Rectal smooth muscle tissue (tissue), 1 donor: ENCODE measurements around the gene ABLIM3.
A peak's percentile ranks its signal among the peaks of the same experiment; 100 is the strongest.

Experiments
- H3K27ac ChIP-seq: one replicate; pipeline ENCODE4 v1.7.0; 2013; ENCODE audit warnings: low read depth, low read length, inconsistent platforms
- H3K27me3 ChIP-seq: one replicate; pipeline ENCODE4 v1.7.0; 2013; ENCODE audit warnings: low read length; ENCODE audit not compliant: control insufficient read depth, insufficient read depth
- H3K36me3 ChIP-seq: one replicate; pipeline ENCODE4 v1.7.0; 2013; ENCODE audit warnings: low read length; ENCODE audit not compliant: control insufficient read depth, insufficient read depth
- H3K4me1 ChIP-seq: one replicate; pipeline ENCODE4 v1.7.0; 2013; ENCODE audit warnings: low read length; ENCODE audit not compliant: control insufficient read depth, insufficient read depth
- H3K4me3 ChIP-seq: one replicate; pipeline ENCODE4 v1.7.0; 2013; ENCODE audit warnings: low read length
- H3K9ac ChIP-seq: one replicate; pipeline ENCODE4 v1.7.0; 2013; ENCODE audit warnings: low read length

The ABLIM3 gene

DNA sequence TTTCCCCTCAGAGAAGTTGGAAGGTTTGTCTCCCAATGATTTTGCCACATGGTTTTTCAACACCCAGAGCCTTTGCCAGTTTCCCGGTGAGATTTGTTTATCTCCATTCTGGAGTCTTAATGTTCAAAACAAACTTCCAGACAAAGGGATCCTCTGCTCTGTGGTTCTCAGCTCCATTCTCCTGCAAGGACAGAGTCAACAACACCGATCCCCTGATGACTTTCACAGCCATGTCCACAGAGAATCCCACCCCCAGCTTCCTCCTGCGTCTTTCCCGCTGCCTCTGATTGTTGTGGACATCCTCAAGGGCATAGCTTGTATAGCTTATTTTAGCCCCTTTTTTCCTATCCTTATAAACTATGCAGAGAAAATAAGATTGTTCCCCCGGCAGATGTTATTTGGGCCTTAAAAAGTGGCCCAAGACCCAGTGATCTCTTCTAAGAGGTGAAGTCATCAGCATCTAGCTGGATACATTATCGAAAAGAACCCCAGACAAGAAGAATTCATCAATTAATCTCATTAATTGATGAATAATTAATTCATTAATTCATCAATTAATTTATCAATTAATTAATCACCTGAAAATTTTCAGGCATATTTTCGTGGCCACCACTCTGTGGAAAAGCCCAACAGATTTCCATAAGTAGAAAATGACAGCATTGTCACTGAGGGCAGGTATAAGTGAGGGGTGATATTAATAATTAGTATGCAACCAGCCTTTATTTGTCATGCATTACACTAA, 2.9 kb upstream of the ABLIM3 start:
- no peaks in the 10 kb centered on the region for H3K27me3 ChIP-seq
- no peaks in the 10 kb centered on the region for H3K36me3 ChIP-seq
- H3K27ac ChIP-seq = no peak overlapping the region
- no peak overlapping the region for H3K4me3 ChIP-seq
- H3K4me1 ChIP-seq = peaks cover 4% of the 10 kb centered on the region
- H3K9ac ChIP-seq = no peak overlapping the region

DNA sequence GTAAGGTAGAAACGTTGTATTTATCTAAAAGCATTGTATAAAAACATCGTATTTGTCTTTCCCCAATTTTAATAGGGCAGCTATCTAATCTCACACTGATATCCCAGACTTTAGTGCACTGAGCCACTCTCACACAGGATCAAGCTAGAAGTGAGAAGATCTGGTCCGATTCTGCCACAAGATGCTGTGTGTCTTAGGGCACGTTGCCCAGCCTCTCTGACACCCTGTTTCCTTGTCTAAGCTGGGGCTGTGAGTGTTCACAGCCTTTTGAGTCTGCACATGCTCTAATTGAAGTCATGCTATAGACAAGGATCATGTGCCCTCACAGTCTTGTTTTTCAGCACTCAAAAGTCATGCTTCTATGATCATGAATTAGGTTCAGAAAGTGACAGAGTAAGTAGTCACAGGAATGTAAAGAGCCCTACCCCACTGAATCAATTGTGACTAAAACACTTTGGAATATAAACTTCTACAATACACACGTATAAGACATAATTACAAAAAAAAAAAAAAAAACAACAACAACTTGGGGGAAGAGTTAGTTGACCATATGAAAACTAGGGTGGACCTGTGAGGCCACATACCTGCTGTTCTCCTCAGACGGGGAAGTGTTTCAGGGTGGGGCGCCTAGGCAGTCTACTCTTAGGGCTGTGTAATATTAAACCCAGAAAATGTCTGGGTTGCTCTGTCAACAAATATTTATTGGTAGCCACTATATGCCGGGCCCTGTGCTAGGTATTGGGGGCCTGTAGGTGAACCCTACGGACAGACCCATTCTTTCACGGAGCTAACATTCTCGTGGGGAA, 893 bp upstream of the ABLIM3 start:
- H3K9ac ChIP-seq = no peak overlapping the region
- no peak overlapping the region for H3K27ac ChIP-seq

DNA sequence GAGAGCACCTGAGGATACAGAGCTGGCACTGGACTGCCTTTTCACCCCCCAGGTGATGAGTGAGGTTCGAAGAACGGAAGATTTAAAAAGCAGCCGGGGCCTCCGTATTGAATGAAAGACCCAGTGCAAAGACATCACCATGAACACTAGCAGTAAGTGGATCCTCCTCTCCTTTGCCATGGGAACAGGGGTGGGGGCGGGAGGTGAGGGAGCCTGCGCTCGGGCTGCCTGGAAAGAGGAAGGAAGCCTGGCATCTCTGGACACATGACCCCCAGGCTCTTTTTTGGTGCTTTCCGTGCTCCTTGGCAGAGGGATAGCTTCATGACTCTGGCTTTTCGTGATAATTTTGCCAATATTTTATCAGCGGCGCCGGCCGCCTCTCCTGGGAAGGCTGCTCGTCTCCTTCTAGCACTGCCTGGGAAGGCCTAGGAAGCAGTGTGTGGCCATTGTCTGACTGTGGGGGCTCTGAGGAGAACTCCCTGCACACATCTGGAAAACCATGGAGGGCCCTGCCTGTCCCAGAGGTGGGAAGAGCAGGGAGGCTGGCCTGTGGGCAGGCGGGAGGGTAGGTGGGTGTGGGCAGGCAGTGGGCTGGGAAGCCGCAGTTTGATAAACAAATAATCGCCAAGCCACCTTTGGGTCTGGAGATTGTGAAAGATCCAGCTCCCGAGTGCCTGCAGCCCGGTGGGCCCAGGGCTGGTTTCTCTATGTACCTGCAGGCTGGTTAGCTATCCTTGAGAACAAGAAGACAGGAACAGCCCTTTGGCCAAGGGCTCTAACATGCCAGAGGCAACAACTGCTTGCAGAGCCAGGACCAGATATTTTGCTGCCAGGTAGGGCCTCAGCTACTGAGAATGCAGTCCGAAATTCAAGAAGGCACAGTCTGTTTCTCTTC, 911 bp downstream of the ABLIM3 start:
- Histone ChIP-seq H3K36me3 (no peaks in the 10 kb centered on the region), H3K9ac (no peak overlapping the region), H3K27me3 (no peaks in the 10 kb centered on the region), H3K4me1 (peaks cover 10% of the 10 kb centered on the region), H3K27ac (no peak overlapping the region), H3K4me3 (peak overlapping the region; percentile 73)

More for the DNA sequence above, 893 bp upstream of the ABLIM3 start:
- Histone ChIP-seq H3K4me3 (no peak overlapping the region), H3K36me3 (no peaks in the 10 kb centered on the region), H3K27me3 (no peaks in the 10 kb centered on the region), H3K4me1 (peaks cover 10% of the 10 kb centered on the region)

DNA sequence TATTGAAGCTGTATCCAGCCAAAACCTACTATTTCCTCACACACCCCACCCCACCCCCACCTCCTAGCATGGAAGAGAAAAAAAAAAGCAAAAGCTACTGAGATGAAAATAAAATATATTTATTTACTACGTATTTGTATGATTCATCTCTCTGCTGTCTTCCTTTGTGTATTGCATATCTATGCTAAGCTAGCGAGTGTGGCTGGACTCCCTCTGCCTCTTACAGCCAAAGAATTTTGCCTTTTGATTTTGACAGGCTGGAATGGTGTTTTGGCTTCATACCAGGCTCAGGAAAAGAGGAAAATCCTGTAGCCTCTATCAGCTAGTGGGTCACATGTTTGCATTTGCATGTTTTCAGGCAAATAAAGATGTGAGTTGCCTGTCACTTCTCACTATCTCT, 2.2 kb downstream of the ABLIM3 start:
- Histone ChIP-seq H3K4me3 (peak overlapping the region; percentile 25), H3K4me1 (peaks cover 10% of the 10 kb centered on the region), H3K36me3 (no peaks in the 10 kb centered on the region), H3K27me3 (no peaks in the 10 kb centered on the region), H3K9ac (no peak overlapping the region), H3K27ac (no peak overlapping the region)

DNA sequence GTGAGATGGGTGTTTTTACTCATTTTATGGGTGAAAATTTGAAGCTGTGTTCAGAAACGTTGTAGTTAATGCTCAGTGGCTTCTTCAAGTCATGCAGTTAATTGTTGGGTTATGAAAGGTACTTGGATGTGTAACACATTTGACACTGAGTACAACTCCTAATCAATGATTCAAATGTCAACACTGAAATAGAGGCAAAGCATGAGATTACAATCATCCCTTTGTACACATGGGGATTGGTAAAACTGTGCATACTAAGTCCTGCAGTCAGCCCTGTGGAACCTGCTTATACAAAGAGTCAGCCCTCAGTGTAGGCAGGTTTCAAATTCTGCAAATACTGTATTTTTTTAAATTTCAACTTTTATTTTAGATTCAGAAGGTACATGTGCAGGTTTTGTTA, 3.3 kb downstream of the ABLIM3 start:
- Histone ChIP-seq H3K27me3 (no peaks in the 10 kb centered on the region), H3K36me3 (no peaks in the 10 kb centered on the region), H3K4me3 (no peak overlapping the region), H3K4me1 (peaks cover 10% of the 10 kb centered on the region), H3K9ac (no peak overlapping the region), H3K27ac (no peak overlapping the region)

DNA sequence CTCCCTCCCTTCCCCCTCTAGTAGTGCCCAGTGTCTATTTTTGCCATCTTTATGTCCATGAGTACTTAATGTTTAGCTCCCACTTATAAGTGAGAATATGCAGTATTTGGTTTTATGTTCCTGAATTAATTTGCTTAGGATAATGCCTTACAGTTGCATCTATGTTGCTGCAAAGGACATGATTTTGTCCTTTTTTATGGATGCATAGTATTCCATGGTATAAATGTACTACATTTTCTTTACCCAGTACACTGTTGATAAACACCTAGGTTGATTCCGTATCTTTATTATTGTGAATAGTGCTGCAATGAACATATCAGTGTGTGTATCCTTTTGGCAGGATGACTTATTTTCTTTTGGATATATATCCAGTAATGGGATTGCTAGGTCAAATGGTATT, 3.8 kb downstream of the ABLIM3 start:
- Histone ChIP-seq H3K27me3 (no peaks in the 10 kb centered on the region), H3K4me3 (no peak overlapping the region), H3K9ac (no peak overlapping the region), H3K27ac (no peak overlapping the region), H3K4me1 (peaks cover 10% of the 10 kb centered on the region), H3K36me3 (no peaks in the 10 kb centered on the region)

DNA sequence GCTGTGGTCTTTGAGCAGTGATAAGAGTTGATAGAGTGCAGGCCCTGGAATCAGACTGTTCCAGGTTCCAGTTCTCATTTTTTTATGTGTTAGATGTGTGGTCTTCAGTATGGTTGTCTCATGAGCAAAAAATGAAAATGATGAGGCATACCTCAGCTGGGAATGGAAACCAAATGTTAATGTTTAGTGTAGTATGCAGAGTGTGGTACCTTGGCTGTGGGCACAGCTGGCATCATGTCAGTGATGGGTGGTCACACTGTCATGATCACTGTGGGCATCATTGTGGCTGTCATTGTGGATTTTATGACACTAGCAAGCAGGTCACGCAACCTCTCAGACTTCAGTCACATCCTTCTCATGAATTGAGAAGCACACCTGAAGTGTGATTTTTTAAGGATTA, 6.4 kb downstream of the ABLIM3 start:
- no peaks in the 10 kb centered on the region for H3K27me3 ChIP-seq
- H3K4me3 ChIP-seq = no peak overlapping the region
- H3K27ac ChIP-seq = no peak overlapping the region
- H3K9ac ChIP-seq = no peak overlapping the region
- peaks cover 9% of the 10 kb centered on the region for H3K4me1 ChIP-seq
- H3K36me3 ChIP-seq = no peaks in the 10 kb centered on the region

DNA sequence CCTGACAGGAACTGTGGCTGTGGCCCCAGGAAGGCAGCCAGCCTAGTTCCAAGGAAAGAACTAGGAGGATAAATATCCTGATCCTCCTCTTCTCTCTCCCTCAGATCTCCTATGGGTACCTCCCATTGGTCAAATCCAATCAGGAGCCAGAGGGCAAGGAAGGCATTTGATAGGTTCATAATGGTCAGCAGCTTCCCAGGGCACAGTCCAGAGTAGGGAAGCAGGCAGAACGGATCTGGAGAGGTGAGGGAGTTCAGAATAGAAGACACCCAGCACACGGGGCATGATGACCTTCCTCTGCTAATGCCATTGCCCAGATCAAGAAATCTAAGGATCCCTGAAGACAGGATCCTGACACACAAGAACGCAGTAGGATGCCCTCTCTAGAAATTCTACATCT, 8.6 kb downstream of the ABLIM3 start:
- Histone ChIP-seq H3K4me1 (no peaks in the 10 kb centered on the region), H3K27ac (no peak overlapping the region), H3K4me3 (no peak overlapping the region), H3K9ac (no peak overlapping the region), H3K36me3 (no peaks in the 10 kb centered on the region), H3K27me3 (no peaks in the 10 kb centered on the region)

DNA sequence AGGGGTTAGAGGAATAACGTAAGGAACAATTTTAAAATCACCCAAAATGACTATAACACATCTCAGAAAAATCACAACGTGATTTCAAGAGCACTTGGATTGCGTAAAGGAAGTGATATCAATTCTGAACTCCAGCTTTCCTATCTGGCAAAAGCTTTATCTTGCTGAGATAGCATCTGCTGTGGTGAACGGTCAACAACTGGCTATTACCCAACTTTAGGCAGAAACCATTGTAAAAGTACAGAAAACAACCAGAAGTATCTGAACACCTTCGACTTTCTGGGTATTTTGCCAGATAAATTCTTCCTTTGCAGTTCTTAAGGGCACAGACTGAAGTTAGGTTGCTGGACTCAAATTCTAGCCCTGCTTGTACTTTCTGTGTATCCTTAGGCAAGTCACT, 9.2 kb downstream of the ABLIM3 start:
- H3K9ac ChIP-seq = no peak overlapping the region
- no peak overlapping the region for H3K4me3 ChIP-seq
- H3K36me3 ChIP-seq = no peaks in the 10 kb centered on the region
- H3K27me3 ChIP-seq = no peaks in the 10 kb centered on the region
- H3K4me1 ChIP-seq = no peaks in the 10 kb centered on the region
- H3K27ac ChIP-seq = no peak overlapping the region

DNA sequence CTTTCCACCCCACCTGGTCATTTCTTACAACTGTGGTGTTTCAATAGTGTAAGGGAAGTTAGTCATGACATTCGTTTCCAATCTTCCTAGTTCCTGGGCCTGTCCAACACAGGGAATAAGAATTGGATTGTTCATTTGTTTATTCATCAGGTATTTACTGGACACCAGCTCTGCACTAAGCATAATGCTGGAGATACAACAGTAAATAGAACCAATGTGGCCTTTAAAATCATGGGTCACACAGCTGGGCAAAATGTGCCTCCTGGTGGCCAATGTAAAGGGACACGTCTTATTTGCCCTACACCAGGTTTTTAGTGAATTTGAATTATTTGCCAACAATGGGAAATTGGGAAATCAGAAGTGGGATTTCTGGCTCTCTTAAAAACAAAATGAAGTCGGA, 10.4 kb downstream of the ABLIM3 start:
- no peak overlapping the region for H3K9ac ChIP-seq

DNA sequence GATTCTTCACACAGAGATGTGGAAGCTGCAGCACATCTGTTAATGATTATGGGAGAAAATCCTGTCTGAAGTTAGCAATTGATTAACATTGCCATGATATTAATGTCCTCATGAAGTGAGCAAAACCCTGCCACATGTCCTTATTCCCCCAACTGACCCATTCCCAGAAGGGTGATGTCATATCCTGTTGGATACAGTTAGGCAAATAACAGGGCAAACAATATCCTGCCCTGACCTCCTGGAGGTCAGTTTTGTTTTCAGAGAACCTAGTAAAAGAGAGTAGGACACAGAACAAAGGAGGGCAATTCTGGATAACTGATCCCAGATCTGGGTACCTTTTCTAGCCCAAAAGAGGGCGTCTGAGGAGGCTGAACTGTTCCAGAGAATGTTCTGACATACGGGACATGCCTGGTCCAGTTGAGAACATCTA, 11.0 kb downstream of the ABLIM3 start:
- no peaks in the 10 kb centered on the region for H3K27me3 ChIP-seq
- no peak overlapping the region for H3K4me3 ChIP-seq
- H3K36me3 ChIP-seq = no peaks in the 10 kb centered on the region
- no peak overlapping the region for H3K27ac ChIP-seq
- no peak overlapping the region for H3K9ac ChIP-seq
- no peaks in the 10 kb centered on the region for H3K4me1 ChIP-seq

More for the DNA sequence above, 10.4 kb downstream of the ABLIM3 start:
- Histone ChIP-seq H3K27ac (no peak overlapping the region), H3K27me3 (no peaks in the 10 kb centered on the region), H3K36me3 (no peaks in the 10 kb centered on the region), H3K4me3 (no peak overlapping the region), H3K4me1 (no peaks in the 10 kb centered on the region)

DNA sequence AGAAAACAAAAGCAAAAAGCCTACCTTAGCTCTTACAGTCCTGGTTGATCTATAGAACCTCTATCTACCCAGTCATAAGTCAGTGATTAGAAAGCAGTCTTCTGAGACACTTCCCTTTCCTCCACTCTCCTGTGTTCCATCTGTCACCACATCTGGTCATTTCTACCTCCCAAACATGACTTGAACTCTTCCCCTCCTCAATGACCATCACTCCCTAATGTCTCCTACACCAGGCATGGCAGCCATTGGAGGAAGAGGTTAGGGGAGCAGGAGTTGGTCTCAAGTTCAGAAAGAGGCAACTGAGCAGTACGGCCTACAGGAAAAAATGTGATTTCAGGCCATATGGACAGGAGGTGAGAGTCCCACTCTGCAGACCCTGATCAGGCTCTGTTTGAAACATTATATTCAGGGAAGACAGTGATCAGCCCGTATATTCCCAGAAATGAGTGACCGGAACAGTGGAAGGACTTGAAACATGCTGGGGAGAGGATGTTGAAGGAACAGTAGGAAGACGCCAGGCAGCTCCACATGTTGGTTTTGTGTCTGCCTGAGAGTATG, 12.0 kb downstream of the ABLIM3 start:
- Histone ChIP-seq H3K4me3 (no peak overlapping the region), H3K36me3 (no peaks in the 10 kb centered on the region), H3K9ac (no peak overlapping the region), H3K4me1 (no peaks in the 10 kb centered on the region), H3K27me3 (no peaks in the 10 kb centered on the region), H3K27ac (no peak overlapping the region)
